Smooth muscle cell of bladder (primary cell): ENCODE data around the gene CDKN2AIP. TPM values are rescaled to one million over a fixed set of nuclear protein-coding genes. Genes with fewer than 3 reads are reported as not detected.

ENCODE experiments used
- total RNA-seq: library from RNA; depleted of rRNA; stranded (reverse); fragments of >200 nt; gene quantifications from 2 replicates; pipeline ENCODE4 v1.2.3, GENCODE V29; 2014

CDKN2AIP gene, protein sequence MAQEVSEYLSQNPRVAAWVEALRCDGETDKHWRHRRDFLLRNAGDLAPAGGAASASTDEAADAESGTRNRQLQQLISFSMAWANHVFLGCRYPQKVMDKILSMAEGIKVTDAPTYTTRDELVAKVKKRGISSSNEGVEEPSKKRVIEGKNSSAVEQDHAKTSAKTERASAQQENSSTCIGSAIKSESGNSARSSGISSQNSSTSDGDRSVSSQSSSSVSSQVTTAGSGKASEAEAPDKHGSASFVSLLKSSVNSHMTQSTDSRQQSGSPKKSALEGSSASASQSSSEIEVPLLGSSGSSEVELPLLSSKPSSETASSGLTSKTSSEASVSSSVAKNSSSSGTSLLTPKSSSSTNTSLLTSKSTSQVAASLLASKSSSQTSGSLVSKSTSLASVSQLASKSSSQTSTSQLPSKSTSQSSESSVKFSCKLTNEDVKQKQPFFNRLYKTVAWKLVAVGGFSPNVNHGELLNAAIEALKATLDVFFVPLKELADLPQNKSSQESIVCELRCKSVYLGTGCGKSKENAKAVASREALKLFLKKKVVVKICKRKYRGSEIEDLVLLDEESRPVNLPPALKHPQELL
- 10.2 and 13.6 TPM in 2 replicates for total RNA-seq

DNA sequence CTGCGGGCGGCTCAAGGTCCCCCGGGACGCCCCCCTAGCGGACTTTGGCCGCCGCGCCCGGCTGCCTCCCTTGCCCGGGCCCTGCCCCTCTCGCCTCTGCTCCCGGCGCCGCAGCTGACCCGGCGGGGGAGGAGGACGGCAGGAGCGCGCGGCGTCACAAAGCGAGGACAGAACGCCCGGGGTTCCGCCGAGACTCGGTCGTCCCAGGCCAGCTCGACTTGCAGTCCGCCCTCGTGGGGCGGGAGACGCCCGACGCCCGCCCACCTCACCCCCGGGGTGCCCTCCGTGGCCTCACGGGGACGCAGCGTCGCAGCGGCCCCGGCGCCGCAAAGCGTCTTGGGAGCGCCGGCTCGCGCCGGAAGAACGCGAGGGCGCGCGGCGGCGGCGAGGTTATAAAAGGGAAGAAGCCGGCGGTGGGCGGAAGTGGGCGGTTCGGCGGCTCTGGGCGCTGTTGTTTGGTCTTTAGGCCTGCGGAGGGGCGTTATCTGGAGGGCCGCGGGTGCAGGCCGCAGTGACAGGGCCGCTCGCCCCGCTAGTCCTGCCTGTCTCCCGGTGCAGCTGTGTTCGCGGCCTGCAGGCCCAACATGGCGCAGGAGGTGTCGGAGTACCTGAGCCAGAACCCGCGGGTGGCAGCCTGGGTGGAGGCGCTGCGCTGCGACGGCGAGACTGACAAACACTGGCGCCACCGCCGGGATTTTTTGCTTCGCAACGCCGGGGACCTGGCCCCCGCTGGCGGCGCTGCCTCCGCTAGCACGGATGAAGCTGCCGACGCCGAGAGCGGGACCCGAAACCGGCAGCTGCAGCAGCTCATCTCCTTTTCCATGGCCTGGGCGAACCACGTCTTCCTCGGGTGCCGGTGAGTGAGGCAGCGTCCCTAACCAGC lies at the start of gene CDKN2AIP:
Gene CDKN2AIP, plus strand, starts transcription at position 423 of the 883 bp plus-strand sequence. Its CDS starts 162 bp downstream, at position 585.

Other genes with a start within 250 kb of the CDKN2AIP start
- gene CLDN22, start 124.4 kb upstream of the CDKN2AIP start, total RNA-seq, result not detected in 2 replicates
- gene CLDN24, start 122.2 kb upstream of the CDKN2AIP start, total RNA-seq, result not detected in 2 replicates
- gene ING2, start 60.4 kb downstream of the CDKN2AIP start, total RNA-seq, result 4.1 and 9.1 TPM in 2 replicates
- gene RWDD4, start 214.5 kb downstream of the CDKN2AIP start, total RNA-seq, result 13.1 and 13.3 TPM in 2 replicates
- 40.7 and 49.9 TPM in 2 replicates for gene TRAPPC11, start 214.7 kb downstream of the CDKN2AIP start, total RNA-seq